Right lung (tissue), 10 donors: ENCODE data around the gene DHX32. TPM values are rescaled to one million over a fixed set of nuclear protein-coding genes. Genes with fewer than 3 reads are reported as not detected.
"Not testable (repeated sequence)": the region's sequence is repeated elsewhere in the genome, so short reads cannot be mapped to it uniquely, and the experiment has no call there.

Experiments
- DNase-seq, 2 donors: peaks; one replicate each; pipeline ENCODE4 v3.0.0-alpha.2; 2013
- long read RNA-seq, 8 donors: transcript quantifications; one replicate each; lab custom pipeline, GENCODE V29; 2026
- polyA plus RNA-seq, 5 donors: library from polyadenylated mRNA; unstranded; fragments of 120-200 nt; gene quantifications; one replicate each; pipeline versions ENCODE4 v1.2.1 to v1.2.3, GENCODE V29; 2013; ENCODE audit warnings: inconsistent platforms in 1 of 5, low replicate concordance in 1 of 5; ENCODE audit not compliant: insufficient read length in 5 of 5, insufficient read depth in 1 of 5

The DHX32 gene
- polyA plus RNA-seq, result 10 to 100 TPM; 25.1 to 33.1 (median 27.2) TPM
- long read RNA-seq, donor 1, partial matches to known transcripts, result 6 of 7 reads
- long read RNA-seq, donor 1, other reads (novel, unspliced or antisense), result 0 of 7 reads
- long read RNA-seq, donor 2, partial matches to known transcripts, result 0 of 1 reads
- long read RNA-seq, donor 2, other reads (novel, unspliced or antisense), result 0 of 1 reads
- long read RNA-seq, donor 3, result 0 reads
- long read RNA-seq, donor 4, partial matches to known transcripts, result 0 of 2 reads
- long read RNA-seq, donor 4, other reads (novel, unspliced or antisense), result 0 of 2 reads
- long read RNA-seq, donor 5, partial matches to known transcripts, result 10 of 11 reads
- long read RNA-seq, donor 5, other reads (novel, unspliced or antisense), result 0 of 11 reads
- long read RNA-seq, donor 6, partial matches to known transcripts, result 6 of 6 reads
- long read RNA-seq, donor 6, other reads (novel, unspliced or antisense), result 0 of 6 reads
- long read RNA-seq, donor 7, partial matches to known transcripts, result 0 of 6 reads
- long read RNA-seq, donor 7, other reads (novel, unspliced or antisense), result 6 of 6 reads
- long read RNA-seq, donor 8, partial matches to known transcripts, result 42 of 78 reads
- long read RNA-seq, donor 8, other reads (novel, unspliced or antisense), result 36 of 78 reads

DNA sequence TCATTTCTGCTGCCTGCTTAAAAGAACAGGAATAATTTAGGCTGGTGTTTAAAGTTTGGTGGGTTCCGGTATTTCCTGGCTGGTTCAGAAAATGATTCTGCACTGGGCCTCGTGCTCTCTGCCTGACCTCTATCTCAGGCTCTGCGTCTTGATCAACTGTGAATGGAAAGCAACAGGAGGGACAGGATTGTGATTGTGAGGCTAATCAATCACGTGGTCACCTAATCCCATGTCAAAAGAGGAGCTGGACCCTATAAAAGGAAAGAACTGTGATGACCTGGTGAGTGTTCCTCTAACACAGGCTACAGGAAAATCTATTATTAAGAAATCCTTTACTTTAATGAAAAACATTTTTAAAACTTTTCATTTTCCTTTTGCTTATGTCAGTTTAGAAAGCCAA lies at the start of gene DHX32:
Gene DHX32, minus strand, starts transcription at position 101 of the 400 bp plus-strand sequence. CDS start 468 bp downstream, outside the sequence.
- no peak for DNase-seq

DNA sequence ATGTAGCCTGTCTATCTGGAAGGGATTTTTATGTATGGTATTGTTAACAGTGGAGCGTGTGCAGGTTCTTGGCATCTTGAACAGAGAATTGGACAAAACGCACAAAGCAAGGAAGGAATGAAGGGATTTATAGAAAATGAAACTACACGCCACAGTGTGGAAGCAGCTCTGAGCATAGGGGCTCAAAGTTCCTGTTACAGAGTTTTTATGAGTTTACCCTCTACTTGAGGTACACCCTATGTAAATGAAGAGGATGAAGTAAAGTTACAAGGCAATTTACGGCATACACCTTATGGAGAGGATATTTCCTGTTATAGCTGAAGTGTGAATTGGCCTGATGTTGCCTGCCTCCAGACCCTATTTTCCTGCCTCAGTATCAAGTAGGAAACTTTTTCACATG lies 48.5 kb upstream of the DHX32 start:
- DNase-seq, result no peak

DNA sequence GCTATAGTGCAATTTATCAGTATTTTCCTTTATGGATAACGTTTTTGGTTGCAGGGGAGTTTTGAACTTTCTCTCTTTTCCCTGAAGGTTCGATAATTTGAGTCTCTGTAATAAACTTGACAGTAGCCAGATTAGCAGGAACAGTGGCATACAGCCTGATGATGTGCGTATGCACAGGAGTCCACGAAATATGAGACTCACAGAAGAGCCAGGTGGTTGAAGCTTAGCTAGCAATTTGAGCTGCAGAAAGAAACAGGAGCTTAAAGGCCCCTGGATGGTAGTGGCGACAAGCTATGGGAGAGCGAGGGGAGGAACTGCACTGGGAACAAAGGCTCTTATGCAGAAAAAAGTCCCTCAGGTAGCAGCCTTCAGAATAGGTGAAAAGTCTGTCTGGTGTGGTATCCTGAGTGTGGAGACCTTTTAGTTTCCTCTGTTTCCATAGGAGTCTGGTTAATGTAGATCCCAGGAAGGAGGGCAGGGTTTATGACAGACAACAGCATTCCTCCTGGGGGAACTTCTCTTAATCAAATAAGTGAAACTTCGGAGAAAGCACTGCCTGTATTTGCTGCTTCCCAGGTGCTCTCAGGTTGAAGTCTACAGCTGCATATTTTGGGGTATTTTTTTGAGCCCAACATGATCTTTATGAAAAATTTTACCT lies 48.0 kb upstream of the DHX32 start:
- DNase-seq, result no peak

GRCh38 chr10:125927265-125927664 lies 46.2 kb upstream of the DHX32 start:
- DNase-seq, result not testable (repeated sequence)

DNA sequence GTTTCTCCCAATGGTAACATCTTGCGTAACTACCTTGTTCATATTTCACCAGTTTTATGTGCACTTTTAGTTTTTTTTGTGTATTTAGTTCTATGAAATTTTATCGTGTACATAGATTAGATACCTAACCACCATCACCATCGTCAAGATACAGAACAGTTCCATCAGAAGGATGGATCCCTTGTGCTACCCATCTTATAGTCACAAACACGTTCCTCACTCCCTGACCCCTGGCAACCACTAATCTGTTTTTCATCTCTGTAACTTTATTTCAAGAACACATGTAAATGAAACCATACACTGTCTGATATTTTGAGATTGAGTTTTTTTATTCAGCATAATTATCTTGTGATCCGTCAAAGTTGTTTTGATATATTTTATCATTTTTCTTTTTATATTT lies 45.2 kb upstream of the DHX32 start:
- DNase-seq, result no peak

GRCh38 chr10:125925262-125925834 lies 44.3 kb upstream of the DHX32 start:
- DNase-seq, result no peak

GRCh38 chr10:125921643-125922306 lies 40.7 kb upstream of the DHX32 start:
- DNase-seq, result not testable (repeated sequence)

DNA sequence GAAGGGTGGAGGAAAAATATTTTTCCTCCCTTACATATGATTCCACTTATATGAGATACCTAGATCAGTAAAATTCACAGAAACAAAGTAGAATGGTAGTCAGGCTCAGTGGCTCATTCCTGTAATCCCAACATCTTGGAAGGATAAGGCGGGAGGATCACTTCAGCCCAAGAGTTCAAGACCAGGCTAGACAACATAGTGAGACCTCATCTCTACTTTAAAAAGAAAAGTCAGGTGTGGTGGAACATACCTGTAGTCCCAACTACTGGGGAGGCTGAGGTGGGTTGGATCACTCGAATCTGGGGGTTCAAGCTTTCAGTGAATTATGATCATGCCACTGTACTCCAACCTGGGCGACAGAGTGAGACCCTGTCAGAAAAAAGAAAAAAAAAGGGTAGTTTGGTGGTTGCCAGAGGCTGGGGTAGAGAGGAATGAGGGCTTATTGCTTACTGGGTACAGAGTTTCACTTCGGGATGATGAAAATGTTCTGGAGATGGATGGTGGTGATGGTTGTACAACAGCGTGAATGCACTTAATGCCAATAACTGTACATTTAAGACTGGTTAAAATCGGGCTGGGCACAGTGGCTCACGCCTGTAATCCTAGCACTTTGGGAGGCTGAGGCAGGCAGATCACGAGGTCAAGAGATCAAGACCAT lies 36.7 kb upstream of the DHX32 start:
- DNase-seq, result not testable (repeated sequence)

- no peak for DNase-seq
These were observed 35.9 kb upstream of the DHX32 start for GRCh38 chr10:125916977-125917376.

- DNase-seq, result not testable (repeated sequence)
These were observed 32.2 kb upstream of the DHX32 start for GRCh38 chr10:125913277-125913676.

GRCh38 chr10:125911990-125912389 lies 30.9 kb upstream of the DHX32 start:
- DNase-seq, result no peak

- no peak for DNase-seq
These were observed 30.1 kb upstream of the DHX32 start for GRCh38 chr10:125911145-125911544.

DNA sequence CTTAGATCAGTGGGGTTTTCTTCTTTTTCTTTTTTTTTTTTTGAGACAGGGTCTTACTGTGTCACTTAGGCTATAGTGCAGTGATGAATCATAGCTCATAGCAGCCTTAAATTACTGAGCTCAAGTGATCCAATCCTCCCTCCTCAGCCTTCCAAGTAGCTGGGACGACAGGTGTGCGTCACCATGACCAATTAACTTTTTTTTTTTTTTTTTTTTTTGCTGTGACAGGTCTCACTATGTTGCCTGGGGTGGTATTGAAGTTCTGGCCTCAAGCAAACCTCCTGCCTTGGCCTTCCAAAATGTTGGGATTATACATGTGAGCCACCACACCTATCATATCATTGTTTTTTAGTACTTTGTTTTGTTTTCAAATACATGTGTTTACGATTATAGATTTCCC lies 28.4 kb upstream of the DHX32 start:
- not testable (repeated sequence) for DNase-seq

DNA sequence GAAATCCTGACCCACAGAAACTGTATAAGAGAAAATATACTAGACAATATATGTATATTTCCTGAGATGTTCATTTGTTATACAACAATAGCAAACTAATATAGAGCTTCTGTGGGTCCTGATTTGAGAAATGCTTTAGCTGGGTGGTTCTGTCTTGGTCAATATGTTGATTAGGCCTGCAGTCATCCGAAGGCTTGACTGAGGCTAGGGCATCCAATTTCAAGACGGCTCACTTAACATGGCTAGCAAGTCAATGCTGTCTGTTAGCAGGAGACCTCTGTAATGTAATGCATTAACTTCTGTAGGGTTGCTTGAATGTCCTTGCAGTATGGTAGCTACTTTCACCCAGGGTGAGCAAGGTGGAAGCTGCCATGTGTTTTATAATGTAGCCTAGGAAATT lies 27.7 kb upstream of the DHX32 start:
- not testable (repeated sequence) for DNase-seq

DNA sequence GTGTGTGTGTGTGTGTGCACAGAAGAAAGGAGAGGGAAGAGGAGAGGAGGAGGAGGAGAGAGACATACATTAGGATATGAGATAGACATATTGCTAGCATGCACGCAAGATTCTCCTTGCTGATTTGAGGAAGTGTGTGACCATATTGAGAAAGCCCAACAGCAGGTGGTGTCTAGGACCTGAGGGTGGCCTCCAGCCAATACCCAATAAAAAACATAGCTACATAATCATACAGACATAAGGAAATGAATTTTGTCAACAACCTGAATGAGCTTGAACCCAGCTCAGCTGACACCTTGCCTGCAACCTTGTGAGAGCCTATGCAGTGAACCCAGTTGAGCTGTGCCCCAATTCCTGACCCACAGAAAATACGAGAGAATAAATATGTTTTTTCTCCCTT lies 26.5 kb upstream of the DHX32 start:
- DNase-seq, result not testable (repeated sequence)

GRCh38 chr10:125905069-125905994 lies 24.2 kb upstream of the DHX32 start:
- DNase-seq, result not testable (repeated sequence)

- not testable (repeated sequence) for DNase-seq
These were observed 22.1 kb upstream of the DHX32 start for GRCh38 chr10:125903135-125903640.

GRCh38 chr10:125900963-125901362 lies 19.9 kb upstream of the DHX32 start:
- not testable (repeated sequence) for DNase-seq

DNA sequence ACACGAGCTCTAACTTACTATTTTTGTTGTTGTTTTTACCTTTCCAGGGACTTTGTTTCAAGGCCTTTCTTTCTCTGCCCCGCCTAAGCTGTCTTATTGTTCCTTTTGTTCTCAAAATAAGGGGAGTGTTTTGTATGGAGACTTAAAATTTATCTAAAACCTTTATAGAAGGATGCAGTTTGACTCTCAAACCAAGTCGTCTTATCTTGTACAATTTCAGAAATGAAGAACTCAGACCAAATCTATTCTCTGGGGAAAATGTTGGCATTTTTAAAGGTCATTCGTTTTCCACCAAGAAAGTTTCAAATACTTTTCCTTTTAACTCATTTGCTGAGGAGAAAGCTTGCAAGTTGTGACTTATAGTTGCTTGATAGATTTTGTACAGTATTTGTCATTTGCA lies 16.2 kb upstream of the DHX32 start:
- DNase-seq, result not testable (repeated sequence)
